ENCODE data around the gene C19orf38.

Gene C19orf38

DNA sequence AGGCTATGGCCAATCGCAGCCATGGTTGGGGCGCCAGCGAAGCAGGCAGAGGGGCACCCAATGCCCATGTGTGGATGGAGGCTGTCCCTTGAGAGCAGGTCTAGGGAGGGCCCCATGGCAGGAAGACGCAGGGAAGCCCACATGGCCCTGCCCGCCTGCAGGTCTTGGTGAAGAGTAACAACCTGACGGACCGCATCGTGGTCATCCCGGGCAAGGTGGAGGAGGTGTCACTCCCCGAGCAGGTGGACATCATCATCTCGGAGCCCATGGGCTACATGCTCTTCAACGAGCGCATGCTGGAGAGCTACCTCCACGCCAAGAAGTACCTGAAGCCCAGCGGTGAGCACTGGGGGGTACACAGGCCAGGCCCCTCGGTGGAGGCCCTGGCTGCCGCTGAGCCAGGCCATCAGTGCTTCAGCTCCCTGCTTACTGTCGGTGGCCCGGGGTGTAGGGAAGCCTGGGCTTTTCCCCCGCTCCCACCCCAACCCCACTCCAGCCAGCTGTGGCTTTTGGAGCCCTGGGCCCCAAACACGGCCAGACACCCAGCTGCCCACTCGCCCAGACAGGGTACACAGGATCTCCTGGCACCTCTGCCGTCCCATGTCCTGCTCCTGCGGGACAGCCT is 65.6 kb downstream of the C19orf38 start:
- DNase-seq, result no peak

DNA sequence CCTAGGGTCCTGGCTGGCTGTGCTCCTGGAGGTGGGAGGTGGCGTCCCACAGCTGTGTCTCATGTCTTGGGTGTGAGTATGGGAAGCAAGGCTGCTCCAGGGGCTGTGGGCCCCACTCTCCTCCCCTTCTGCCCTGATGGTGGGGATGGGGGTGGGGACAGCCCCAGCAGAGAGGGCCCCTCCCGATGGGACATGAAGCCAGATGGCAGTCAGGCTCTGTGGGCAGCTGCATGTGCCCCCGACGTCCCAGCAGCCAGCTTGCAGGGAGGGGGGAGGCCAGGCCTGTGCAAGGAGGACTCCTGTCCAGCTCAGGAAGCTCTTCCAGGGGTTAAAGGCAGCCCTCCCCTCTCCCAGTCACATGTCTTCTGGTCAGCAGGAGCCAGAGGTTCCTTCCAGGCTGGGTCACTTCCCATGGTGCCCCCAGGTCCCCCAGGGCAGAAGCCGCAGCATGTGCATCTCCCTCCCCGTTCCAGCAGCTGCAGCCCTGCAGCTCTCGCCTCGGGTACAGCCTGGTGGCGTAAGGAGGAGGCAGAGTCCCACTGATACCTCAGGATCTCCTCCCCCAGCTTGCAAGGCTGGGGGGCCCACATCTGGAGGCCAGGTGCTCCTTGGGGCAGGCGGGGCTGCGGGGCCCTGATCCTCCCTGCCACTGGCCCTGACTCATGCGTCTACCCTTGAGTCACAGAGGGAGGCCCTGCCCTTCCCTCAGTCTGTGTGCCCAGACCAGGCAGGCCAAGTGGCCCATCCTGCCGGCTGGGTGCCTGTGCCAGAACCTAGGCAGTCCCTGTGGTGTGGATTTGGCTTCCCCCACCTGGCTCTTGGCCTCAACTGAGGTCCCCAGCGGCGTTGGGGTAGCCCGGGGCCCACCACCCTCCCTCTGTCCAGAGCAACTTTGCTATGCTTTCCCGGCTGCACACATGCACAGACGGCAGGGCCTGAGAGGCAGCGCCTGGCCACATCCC is 67.2 kb downstream of the C19orf38 start:
- no peak for DNase-seq

DNA sequence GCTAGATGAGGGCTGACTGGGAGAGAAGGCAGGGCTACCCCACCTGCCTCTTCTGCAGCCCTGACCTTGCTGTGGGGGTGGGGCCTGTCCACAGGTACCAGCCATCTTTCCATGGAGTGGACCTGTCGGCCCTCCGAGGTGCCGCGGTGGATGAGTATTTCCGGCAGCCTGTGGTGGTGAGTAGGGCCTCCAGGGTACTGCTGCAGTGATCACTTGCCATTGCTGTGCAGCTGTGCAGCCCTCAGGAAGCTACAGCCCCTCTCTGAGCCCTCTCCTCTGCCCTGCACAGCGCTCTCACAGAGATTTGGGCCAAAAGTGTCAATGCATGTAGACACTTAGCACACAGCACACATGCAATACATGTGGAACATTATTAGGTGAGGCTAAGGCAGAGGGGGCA is 68.4 kb downstream of the C19orf38 start:
- no peak for DNase-seq

DNA sequence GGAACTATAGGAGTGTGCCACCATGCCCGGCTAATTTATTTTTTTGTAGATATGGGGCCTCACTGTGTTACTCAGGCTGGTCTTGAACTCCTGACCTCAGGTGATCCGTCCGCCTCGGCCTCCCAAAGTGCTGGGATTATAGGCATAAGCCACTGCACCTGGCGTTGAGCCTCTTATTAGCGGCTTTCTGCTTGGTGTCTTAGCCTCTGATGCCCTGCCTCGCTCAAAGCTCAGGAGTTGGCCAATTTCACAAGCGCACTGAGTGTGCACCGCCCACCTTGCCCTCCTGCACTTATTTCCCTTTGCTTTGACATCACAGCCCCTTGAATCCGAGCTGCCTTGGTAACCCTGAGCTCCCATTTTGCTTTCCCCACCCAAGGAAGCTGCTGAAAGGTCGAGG is 70.1 kb downstream of the C19orf38 start:
- no peak for DNase-seq
